EH (cell line): ENCODE results near the gene OR8G5.
A peak's percentile ranks its signal among the peaks of the same experiment; 100 is the strongest.

Experiments used
- DNase-seq: peaks from one replicate; pipeline ENCODE4 v3.0.0-alpha.2; 2015; ENCODE audit warnings: low read depth

OR8G5 gene

DNA sequence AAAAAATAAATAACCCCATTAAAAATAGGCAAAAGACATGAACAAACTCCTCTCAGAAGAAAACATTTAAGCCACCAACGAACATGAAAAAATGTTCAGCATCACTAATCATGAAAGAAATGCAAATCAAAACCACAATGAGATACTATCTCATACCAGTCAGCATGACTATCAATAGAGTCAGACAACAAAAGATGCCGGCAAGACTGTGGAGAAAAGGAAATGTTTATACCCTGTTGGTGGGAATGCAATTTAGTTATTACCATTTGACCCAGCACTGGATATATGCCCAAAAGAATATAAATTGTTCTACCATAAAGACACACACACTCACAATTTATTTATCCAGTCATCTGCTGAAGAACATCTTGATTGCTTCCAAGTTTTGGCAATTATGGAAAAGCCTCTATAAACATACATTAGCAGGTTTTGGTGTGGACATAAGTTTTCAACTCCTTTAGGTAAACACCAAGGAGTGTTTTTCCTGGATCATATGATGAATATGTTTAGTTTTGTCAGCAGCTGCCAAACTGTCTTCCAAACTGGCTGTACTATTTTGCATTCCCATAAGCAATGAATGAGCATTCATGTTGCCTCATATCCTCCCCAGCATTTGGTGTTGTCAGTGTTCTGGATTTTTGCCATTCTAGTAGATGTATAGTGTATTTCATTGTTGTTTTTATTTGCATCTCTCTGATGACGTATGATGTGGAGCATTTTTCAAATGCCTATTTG lies 29.6 kb downstream of the OR8G5 start:
- DNase-seq, result peak; percentile 49

GRCh38 chr11:124294687-124295086 lies 38.5 kb downstream of the OR8G5 start:
- DNase-seq, result no peak

DNA sequence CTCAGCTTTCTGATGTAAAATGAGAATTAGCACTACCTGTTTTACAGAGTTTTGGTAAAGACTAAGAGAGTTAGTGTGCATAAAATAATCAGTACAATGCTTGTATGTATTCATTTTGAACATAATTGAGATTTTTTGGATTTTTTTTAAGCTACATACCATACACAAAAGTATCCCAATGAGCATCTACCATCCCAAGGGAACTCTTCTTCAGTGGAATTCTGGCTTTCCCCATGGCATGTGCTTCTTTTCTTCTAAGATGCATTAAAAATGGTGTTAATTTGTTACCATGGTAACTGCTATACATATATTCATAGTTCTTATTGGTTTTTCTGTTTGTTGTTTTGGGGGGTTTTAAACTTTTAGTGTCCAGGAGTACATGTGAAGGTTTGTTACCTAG lies 39.8 kb downstream of the OR8G5 start:
- DNase-seq, result no peak

GRCh38 chr11:124297921-124298320 lies 41.7 kb downstream of the OR8G5 start:
- no peak for DNase-seq

DNA sequence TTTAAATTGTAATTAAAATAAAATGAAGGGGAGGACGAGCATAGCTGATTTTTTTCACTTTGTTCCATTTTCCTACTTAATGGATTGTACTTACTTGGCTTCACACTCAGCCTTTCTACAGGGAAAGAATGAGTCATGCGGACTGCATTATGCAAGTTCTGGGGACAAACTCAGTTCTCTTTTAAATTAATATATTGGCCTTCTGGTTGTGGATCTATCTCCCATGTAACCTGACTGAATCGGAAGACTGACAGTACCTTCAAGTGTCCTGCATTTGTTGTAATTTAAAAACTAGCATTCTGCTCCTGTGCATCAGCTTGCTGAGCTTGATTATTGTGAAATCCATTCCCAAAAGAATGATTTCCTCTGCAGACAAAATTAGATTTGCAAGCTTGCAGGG lies 45.4 kb downstream of the OR8G5 start:
- DNase-seq, result no peak

DNA sequence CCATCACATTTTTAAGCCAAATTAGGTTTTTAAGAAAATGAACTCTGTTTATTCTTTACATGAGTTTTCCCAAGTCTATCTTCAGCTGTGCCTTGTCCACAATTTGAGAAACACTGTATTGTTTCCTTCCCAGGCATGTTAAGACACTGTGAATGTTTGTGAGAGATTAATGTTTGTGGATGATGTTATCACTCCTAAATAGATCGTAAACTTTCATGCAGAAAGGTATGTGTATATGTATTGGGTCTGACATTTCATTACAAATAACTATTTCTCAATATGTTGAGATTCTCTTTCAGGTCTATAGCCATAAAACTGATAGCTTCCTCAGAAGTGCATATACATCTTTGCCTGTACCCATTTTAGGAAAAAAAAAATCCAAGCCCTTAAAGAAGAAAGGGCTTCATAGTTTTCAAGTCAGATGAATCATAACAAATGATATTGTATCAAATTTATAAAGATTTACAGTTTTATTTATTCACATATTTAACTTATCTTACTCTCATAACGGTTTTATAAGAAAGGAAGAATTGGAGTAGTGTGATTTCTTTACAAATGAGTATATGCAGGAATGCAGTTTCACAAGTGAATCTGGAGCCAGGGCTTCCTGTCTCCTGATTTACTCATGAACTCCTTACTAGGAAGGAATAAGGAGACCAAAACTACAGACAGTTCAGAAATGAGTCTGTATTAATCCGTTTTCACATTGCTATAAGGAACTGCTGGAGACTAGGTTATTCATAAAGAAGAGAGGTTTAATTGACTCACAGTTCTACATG lies 46.4 kb downstream of the OR8G5 start:
- DNase-seq, result no peak

- DNase-seq, result no peak
These were observed 50.9 kb downstream of the OR8G5 start for GRCh38 chr11:124307093-124307492.

- no peak for DNase-seq
These were observed 54.5 kb downstream of the OR8G5 start for GRCh38 chr11:124310721-124311120.

DNA sequence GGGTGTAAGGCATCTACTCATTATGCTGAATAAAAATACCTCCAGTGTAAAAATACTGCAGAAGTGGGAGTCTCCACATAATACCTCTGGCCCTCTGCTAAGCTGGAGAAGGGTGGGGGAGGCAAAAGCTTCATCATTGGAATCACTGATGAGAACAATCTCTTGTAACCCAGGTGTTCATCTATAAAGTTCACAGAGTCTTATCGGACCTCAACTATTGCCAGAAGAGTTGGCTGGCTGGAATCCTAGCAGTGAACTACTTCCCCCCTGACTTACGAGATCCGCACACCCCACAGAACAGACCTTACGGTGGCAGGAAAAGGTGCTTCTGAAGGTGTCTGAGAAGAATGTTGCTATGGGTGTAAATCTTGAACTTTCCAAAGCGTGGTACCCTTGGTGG lies 55.1 kb downstream of the OR8G5 start:
- no peak for DNase-seq

DNA sequence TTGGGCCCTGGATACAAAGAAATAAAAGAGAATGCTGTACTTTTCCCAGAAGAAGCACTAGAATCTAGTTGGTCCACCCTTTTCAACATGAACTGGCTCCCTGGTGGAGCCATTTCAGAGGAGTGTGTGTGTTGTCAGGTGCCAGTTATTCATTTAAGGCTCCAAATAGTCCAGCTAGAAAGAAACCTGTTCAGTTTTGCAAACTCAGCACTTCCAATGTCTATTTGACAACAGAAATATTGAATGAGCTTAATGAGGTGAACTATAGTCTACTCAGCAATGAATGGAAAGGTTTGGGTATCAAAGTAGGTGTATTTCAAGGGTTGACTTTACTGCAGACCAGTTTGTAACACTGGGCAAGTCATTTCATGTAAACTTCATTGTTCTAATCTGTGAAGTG lies 55.5 kb downstream of the OR8G5 start:
- DNase-seq, result no peak

- no peak for DNase-seq
These were observed 57.0 kb downstream of the OR8G5 start for GRCh38 chr11:124313131-124313530.

GRCh38 chr11:124313849-124314248 lies 57.7 kb downstream of the OR8G5 start, which contains the start of gene OR8D1:
OR8D1 (minus strand) TSS chr11:124313949; CDS start chr11:124310766, 3,183 bp downstream.
- DNase-seq, result no peak

- DNase-seq, result peak; percentile 1
These were observed 58.9 kb downstream of the OR8G5 start for GRCh38 chr11:124315052-124315451.
